ENCODE measurements around the gene FRMD3. TPM values are rescaled to one million over a fixed set of nuclear protein-coding genes. Genes with fewer than 3 reads are reported as not detected.

FRMD3 gene
- polyA plus RNA-seq (2013, experiment 1 of 2; ENCODE audit: insufficient read length), result 2.9 TPM
- 3.4 TPM for polyA plus RNA-seq (2013, experiment 2 of 2; ENCODE audit: insufficient read length)

GRCh38 chr9:83538172-83538889 lies at the start of gene FRMD3:
TSS of gene FRMD3 (minus strand) at chr9:83538401. CDS start at chr9:83538231, 170 bp downstream.
- DNase-seq, result peak; percentile 84

DNA sequence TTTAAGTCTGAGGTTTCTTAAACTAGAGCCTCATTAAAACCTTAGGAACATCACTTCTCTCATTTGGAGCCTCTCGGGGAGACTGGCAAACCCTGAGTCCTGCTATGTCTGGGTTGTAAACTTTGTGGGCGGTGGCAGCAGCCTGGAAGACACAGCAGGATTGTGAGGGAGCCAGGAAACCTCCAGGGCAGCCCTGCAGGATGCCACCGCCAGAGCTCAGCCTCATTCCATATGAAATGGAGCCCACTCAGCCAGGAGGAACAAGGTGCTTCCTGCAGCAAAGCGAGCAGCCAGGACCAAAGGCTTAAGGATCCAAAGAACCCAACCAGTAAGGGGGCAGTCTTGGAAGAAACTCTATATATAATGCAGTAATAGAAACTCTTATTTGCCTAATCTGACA lies 46.8 kb upstream of the FRMD3 start:
- no peak for DNase-seq

DNA sequence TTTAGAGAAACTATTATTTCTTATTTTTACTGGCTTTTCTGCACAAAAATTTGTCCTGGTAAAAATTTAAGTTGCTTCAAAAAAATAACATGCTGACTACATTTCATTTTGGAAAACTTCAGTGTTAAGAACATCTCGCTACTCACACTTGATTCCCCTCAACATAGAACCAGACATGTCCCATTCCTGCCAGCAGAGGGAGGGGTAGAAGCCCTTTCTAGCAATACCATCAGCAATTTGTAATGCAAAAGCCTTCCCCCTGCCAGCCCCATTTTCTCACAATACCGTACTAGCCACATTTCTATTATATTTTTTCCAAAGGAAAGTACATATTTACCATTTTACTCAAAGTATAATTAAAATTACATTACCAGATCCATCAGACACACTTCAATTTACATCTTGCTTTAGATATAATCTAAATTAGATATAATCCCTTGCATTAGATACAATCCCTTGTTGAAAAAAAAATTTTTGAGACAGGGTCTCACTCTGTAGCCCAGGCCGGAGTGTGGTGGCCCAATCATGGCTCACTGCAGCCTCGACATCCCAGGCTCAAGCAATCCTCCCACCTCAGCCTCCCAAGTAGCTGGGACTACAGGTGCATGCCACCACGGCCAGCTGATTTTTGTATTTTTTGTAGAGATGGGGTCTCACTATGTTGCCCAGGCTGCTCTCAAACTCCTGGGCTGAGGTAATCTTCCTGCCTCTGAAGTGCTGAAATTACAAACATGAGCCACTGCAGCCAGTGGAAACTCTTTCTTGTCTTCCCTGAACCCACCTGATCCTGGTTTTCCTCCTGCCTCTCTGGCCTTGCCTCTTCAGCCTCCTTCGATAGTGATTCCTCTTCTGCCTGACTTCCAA lies 45.2 kb upstream of the FRMD3 start:
- peak; percentile 59 for DNase-seq

- peak; percentile 42 for DNase-seq
These were observed 43.8 kb upstream of the FRMD3 start for GRCh38 chr9:83582029-83582428.

DNA sequence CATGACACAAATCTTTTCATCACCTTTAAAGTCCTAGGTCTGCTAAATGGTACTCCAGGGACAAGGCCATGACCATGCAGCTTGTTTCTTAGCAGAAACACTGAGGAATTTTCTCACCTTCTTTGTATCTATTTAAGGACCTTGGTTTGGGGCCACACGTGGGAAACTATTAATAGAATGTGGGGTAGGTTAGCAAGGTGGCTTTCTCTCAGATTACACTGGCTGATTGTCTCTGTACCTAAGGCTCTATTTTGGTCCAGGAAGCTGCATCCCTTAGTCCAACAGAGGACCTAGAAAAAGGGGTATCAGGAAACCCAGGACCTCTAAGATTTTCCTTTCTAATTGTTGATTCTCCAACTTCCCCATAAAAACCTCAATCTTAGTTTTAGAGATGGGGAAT lies 36.3 kb upstream of the FRMD3 start:
- DNase-seq, result no peak

- peak; percentile 66 for DNase-seq
These were observed 34.3 kb upstream of the FRMD3 start for GRCh38 chr9:83572524-83572923.

DNA sequence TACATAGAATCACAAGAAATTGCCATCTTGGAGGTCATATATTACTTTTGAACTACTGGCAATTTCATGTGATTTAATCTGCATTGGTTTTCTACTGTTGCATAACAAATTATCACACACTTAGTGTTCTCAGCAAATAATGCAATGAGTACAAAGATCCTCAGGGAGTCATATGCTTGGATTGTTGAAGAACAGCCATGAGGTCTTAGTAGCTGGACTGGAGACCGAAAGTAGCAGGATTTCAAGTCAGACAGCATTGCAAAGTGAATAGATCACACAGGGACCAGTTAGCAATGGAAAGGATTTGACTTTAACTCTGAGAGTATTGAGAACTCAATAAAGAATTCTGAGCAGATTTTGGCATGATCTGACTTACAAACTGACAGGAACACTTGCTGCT lies 32.2 kb upstream of the FRMD3 start:
- no peak for DNase-seq

DNA sequence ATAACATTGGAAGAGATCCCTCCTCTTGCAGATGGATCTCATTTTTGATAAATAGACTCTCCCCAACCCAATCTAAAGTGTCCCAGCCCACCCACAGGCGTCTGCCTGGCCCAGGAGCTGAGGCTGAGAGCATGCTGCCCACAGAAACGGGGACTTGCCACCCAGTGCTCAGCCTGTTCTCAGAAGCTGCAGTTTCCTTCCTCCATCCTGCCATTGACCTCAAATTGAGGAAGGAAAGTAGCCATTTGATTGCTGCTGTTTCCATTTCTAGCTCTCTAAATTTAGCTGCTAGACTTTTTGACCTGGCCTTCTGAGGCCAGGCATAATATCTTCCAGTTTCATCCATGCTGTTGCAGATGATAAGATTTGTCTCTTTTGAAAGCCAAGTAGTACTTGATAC lies 31.1 kb upstream of the FRMD3 start:
- DNase-seq, result no peak

GRCh38 chr9:83563360-83563759 lies 25.2 kb upstream of the FRMD3 start:
- DNase-seq, result no peak

DNA sequence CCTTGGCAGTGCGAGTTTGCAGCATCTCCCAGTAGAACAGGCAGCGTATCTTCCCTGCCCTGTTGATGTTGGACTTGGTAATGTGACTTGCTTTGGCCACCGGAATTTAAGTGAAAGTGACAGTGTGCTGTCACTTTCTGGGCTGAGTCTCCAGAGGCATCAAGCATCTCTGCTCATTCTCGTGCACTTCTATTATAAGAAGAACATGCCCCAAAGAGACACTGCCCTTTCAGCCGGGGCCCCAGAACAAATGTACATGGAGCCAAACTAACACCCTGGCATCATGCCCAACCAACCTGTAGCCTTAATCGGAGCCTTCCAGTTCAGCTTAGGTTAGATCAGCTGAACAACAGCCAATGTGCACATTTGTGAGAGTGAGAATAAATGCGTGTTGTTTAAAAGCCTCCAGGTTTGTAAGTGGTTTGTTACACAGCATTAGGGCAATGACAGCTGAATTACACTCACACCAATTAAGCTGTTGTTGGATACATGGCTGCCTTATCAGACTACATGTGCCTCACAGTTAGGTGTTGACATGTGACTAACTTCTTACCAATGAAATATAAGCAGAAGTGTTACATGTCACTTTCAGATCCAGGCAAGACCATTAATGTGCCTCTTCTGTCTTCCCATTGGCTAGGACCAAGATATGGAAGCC lies 22.1 kb upstream of the FRMD3 start:
- DNase-seq, result no peak

GRCh38 chr9:83557771-83558170 lies 19.6 kb upstream of the FRMD3 start:
- no peak for DNase-seq

DNA sequence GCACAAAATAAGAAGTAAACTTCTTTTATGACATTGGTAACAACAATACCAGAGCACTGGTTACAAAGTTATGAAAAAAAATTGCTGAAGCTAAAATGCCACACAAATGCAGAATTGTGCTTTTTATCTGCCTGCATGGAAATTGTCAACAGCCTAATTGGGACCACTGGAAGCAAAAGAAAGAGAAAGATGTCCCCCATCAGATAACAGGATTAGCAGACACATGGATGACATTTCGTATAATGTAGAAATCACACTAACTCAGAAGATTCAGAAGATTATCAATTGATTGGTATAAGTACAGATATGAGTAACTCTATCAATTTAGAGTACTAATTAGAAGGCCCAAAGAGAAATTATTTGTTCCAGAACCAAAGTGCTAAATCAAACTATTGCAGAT lies 19.1 kb upstream of the FRMD3 start:
- DNase-seq, result no peak

DNA sequence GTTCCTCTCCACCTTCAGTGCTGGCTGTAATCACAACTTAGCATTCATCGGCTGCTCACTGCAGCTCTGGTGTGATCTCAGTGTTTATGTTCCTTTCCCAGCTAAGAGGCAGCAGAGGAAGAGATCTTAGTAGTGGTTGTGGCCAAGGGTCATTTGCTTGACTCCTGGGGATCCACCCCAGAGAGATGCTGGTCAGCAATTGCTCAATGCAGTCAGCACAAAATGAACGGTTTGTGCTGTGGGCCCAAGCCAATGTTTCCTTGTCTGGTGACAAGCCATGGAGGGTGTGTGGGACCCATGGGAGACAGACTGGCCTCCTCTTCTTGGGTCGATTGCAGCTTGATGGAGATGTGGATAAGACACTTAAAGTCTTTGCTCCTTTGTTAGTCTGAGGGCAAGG lies 16.1 kb upstream of the FRMD3 start:
- no peak for DNase-seq

- DNase-seq, result peak; percentile 83
These were observed 5.9 kb upstream of the FRMD3 start for GRCh38 chr9:83544002-83544698.

GRCh38 chr9:83538890-83539238 lies 663 bp upstream of the FRMD3 start:
- DNase-seq, result no peak

DNA sequence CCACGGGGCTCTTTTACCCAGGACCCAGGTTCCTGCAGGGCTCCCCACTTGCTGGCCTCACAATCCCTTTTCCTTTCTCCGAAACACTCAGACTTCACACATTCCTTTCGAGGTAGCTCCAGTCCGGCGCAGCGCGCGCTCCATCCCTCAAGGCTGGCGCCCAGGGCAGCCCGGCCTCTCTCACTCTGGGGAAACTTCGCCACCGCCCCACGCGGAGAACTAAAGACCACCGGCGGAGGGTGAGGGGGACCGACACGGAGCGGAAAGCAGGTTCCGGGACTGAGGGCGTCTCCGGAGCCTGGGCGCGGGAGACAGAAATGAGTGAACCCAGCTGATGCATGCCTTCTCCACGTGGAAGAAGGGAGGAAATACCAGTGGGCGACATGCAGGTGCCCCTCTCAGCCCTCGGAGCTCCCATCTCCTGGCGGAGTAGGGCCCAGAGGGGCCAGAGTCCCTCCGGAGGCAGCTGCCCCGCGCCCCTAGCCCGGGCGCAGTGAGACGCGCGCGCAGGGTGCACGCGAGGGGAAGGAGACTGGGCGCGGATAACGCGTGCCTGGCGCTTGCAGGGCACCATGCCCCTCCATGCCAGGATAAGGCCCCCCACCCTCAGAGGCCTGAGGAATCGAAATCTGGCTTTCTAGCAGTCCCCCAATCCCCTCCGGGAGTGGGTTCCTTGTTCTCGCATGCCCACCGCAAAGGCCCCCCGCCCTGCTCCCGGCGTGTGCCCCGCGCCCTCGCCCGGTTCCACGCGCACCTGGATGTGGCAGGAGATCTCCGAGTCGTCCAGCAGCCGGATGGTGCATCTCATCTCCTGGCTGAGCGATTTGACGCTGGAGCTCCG lies 650 bp downstream of the FRMD3 start:
- DNase-seq, result peak; percentile 28

- DNase-seq, result no peak
These were observed 1.9 kb downstream of the FRMD3 start for GRCh38 chr9:83536332-83536731.

- DNase-seq, result no peak
These were observed 2.5 kb downstream of the FRMD3 start for GRCh38 chr9:83535736-83536135.

DNA sequence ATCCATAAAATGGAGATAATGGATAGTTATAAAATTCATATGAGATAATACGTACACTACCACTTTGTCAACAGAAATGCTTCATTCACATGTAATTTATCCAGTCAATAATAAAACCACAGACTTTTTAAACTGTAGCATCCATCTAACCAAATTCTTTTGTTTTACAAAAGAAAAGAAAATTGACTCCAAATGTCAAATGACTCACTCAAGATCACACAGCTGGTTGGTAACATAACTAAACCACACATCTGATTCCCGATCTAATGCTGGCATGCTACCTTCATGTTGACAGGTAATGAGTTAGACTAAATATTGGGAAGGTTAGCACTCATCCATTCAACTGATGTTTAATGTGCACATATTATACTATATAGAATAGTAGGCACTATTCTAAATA lies 4.9 kb downstream of the FRMD3 start:
- DNase-seq, result peak; percentile 51

- no peak for DNase-seq
These were observed 11.3 kb downstream of the FRMD3 start for GRCh38 chr9:83526901-83527300.

GRCh38 chr9:83526211-83526610 lies 12.0 kb downstream of the FRMD3 start:
- no peak for DNase-seq

DNA sequence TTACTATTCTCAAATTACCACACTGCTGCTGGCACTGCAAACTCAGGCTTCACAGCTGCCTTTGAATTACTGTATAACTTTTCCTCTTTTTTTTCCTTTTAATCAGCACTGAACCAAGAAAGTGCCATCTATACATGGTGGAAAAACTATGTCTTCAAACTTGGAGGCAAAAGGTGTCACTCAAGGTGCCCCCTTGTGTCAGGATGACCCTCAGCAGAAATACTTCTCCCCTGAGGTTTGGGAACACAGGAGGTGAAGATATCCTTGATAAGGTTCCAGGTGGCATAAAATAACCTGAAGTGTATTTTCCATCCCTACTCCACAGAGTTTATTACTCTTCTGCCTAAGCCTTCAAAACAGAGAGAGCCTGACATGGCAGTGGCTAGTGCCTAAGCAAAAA lies 14.5 kb downstream of the FRMD3 start:
- no peak for DNase-seq

Data from fibroblast of skin of abdomen (primary cell).